Hematopoietic multipotent progenitor cell treated with erythropoietin and hydrocortisone succinate and interleukin-3 and kit ligand, for 6 days (in vitro differentiated cells): Measurements from ENCODE around the gene FOXF1.

Source experiments
- DNase-seq: peaks from one replicate; pipeline ENCODE4 v3.0.0-alpha.2; 2015

FOXF1 gene

GRCh38 chr16:86492961-86493629 is 17.2 kb upstream of the FOXF1 start:
- no peak for DNase-seq

GRCh38 chr16:86494039-86494564 is 16.2 kb upstream of the FOXF1 start:
- DNase-seq = no peak

- DNase-seq = no peak
These were observed 15.6 kb upstream of the FOXF1 start for GRCh38 chr16:86494565-86495356.

GRCh38 chr16:86495357-86495701 is 15.0 kb upstream of the FOXF1 start:
- DNase-seq = no peak

- no peak for DNase-seq
These were observed 14.5 kb upstream of the FOXF1 start for GRCh38 chr16:86495756-86496261.

- DNase-seq = no peak
These were observed 13.9 kb upstream of the FOXF1 start for GRCh38 chr16:86496262-86496928.

GRCh38 chr16:86496929-86497461 is 13.3 kb upstream of the FOXF1 start:
- DNase-seq = no peak

- DNase-seq = no peak
These were observed 12.7 kb upstream of the FOXF1 start for GRCh38 chr16:86497551-86498021.

- no peak for DNase-seq
These were observed 12.1 kb upstream of the FOXF1 start for GRCh38 chr16:86498155-86498670.

- DNase-seq = no peak
These were observed 11.5 kb upstream of the FOXF1 start for GRCh38 chr16:86498671-86499439.

- no peak for DNase-seq
These were observed 10.9 kb upstream of the FOXF1 start for GRCh38 chr16:86499440-86499786.

GRCh38 chr16:86499889-86500707 is 10.2 kb upstream of the FOXF1 start:
- no peak for DNase-seq

GRCh38 chr16:86500708-86501510 is 9.4 kb upstream of the FOXF1 start:
- no peak for DNase-seq

- no peak for DNase-seq
These were observed 8.1 kb upstream of the FOXF1 start for GRCh38 chr16:86501989-86502855.

GRCh38 chr16:86502856-86503748 is 7.2 kb upstream of the FOXF1 start:
- no peak for DNase-seq

GRCh38 chr16:86503830-86504229 is 6.5 kb upstream of the FOXF1 start:
- DNase-seq = no peak

- no peak for DNase-seq
These were observed 5.8 kb upstream of the FOXF1 start for GRCh38 chr16:86504315-86505184.
